IMR-90 (cell line): ENCODE measurements around the gene ZACN. TPM values are rescaled to one million over a fixed set of nuclear protein-coding genes. Genes with fewer than 3 reads are reported as not detected.
"Not testable (repeated sequence)": the region's sequence is repeated elsewhere in the genome, so short reads cannot be mapped to it uniquely, and the experiment has no call there.

Experiments used
- ATAC-seq: fragments of 200-7000 bp; cut with Tn5 transposase; 2 replicates; pipeline ENCODE4 v1.9.1; 2020; ENCODE audit warnings: low read depth, mild to moderate bottlenecking, moderate library complexity
- BruUV-seq: library from RNA; stranded (reverse); fragments of 400-500 nt; replicated peaks from 2 replicates; lab custom pipeline; 2021; lab: Mats Ljungman, UMichigan
- CTCF ChIA-PET: fragments of 300-600 bp; formaldehyde crosslinking; extraction: SDS; loops from one replicate; lab custom pipeline; 2021; ENCODE audit warnings: antibody characterized with exemption; lab: Yijun Ruan, JAX
- POLR2A ChIA-PET: fragments of 300-600 bp; sonication (Branson Sonifier 250); formaldehyde crosslinking; loops from one replicate; lab custom pipeline; 2022; ENCODE audit warnings: antibody characterized with exemption; ENCODE audit not compliant: unreplicated experiment; lab: Charles Lee
- DNase-seq: peaks from one replicate; pipeline ENCODE4 v3.0.0; 2013
- H2AFZ ChIP-seq: replicated peaks from 2 replicates; pipeline ENCODE3; 2013; ENCODE audit warnings: low read length, mild to moderate bottlenecking; ENCODE audit not compliant: poor library complexity
- H2AK5ac ChIP-seq: 2 replicates; pipeline ENCODE4 v1.6.1; 2013; ENCODE audit warnings: low read depth, low read length, inconsistent platforms
- H2AK9ac ChIP-seq: replicated peaks from 2 replicates; pipeline ENCODE3; 2013; ENCODE audit warnings: mild to moderate bottlenecking, low read depth, low read length, moderate library complexity; ENCODE audit not compliant: poor library complexity
- H2BK120ac ChIP-seq: 2 replicates; pipeline ENCODE4 v1.6.1; 2013; ENCODE audit warnings: low read depth, low read length, inconsistent platforms
- H2BK15ac ChIP-seq: 3 replicates; pipeline ENCODE4 v1.6.1; 2013; ENCODE audit warnings: low read depth, low read length, inconsistent platforms
- H2BK20ac ChIP-seq: 2 replicates; pipeline ENCODE4 v1.6.1; 2013; ENCODE audit warnings: low read depth, mild to moderate bottlenecking, inconsistent platforms, low read length, moderate library complexity
- H2BK5ac ChIP-seq: 2 replicates; pipeline ENCODE4 v1.6.1; 2013; ENCODE audit warnings: mild to moderate bottlenecking, low read depth, low read length, inconsistent platforms; ENCODE audit not compliant: poor library complexity, severe bottlenecking
- H3K14ac ChIP-seq: replicated peaks from 2 replicates; pipeline ENCODE4 v1.6.1; 2013; ENCODE audit warnings: low read depth, low read length, inconsistent platforms
- H3K18ac ChIP-seq: 2 replicates; pipeline ENCODE4 v1.6.1; 2013; ENCODE audit warnings: low read depth, low read length, control low read depth
- H3K23ac ChIP-seq: 2 replicates; pipeline ENCODE4 v1.6.1; 2013; ENCODE audit warnings: low read depth, low read length, inconsistent platforms
- H3K27ac ChIP-seq: 2 replicates; pipeline ENCODE4 v1.5.1; 2013; ENCODE audit warnings: mild to moderate bottlenecking, control low read depth, low read length; ENCODE audit not compliant: insufficient read depth
- H3K27me3 ChIP-seq: 2 replicates; pipeline ENCODE4 v1.6.1; 2013; ENCODE audit warnings: low read length; ENCODE audit not compliant: control insufficient read depth, insufficient read depth
- H3K36me3 ChIP-seq: 2 replicates; pipeline ENCODE4 v1.6.1; 2013; ENCODE audit warnings: low read length, mixed read lengths; ENCODE audit not compliant: control insufficient read depth, insufficient read depth
- H3K4ac ChIP-seq: 2 replicates; pipeline ENCODE4 v1.6.1; 2013; ENCODE audit warnings: low read depth, low read length, inconsistent platforms
- H3K4me1 ChIP-seq: 2 replicates; pipeline ENCODE4 v1.6.1; 2013; ENCODE audit warnings: low read length, mixed read lengths; ENCODE audit not compliant: control insufficient read depth, insufficient read depth
- H3K4me2 ChIP-seq: 2 replicates; pipeline ENCODE4 v1.6.1; 2013; ENCODE audit warnings: low read depth, mild to moderate bottlenecking, control low read depth, low read length, moderate library complexity
- H3K4me3 ChIP-seq: 2 replicates; pipeline ENCODE4 v1.5.1; 2013; ENCODE audit warnings: low read depth, mild to moderate bottlenecking, control low read depth, low read length, moderate library complexity; ENCODE audit not compliant: insufficient read depth
- H3K56ac ChIP-seq: 2 replicates; pipeline ENCODE4 v1.6.1; 2013; ENCODE audit warnings: low read length, inconsistent platforms; ENCODE audit not compliant: insufficient read depth; ENCODE audit errors: extremely low read depth
- H3K79me1 ChIP-seq, 2 experiments: 2 replicates each; pipeline ENCODE4 v1.6.1; 2013; ENCODE audit warnings: low read length in 2 of 2, inconsistent platforms in 1 of 2, low read depth in 1 of 2
- H3K9ac ChIP-seq: 2 replicates; pipeline ENCODE4 v1.6.1; 2013; ENCODE audit warnings: low read depth, low read length, control low read depth
- H3K9me1 ChIP-seq: 2 replicates; pipeline ENCODE4 v1.6.1; 2013; ENCODE audit warnings: low read length, inconsistent platforms; ENCODE audit not compliant: insufficient read depth
- H3K9me3 ChIP-seq: 2 replicates; pipeline ENCODE4 v1.6.1; 2013; ENCODE audit warnings: low read length; ENCODE audit not compliant: control insufficient read depth, insufficient read depth
- H4K20me1 ChIP-seq: 2 replicates; pipeline ENCODE4 v1.6.1; 2013; ENCODE audit warnings: low read length, inconsistent platforms; ENCODE audit not compliant: insufficient read depth
- H4K5ac ChIP-seq: 2 replicates; pipeline ENCODE4 v1.6.1; 2013; ENCODE audit warnings: mild to moderate bottlenecking, low read depth, low read length, control low read depth
- H4K8ac ChIP-seq, 2 experiments: 2 replicates each; pipeline ENCODE4 v1.6.1; 2013; ENCODE audit warnings: low read depth in 2 of 2, low read length in 2 of 2, control low read depth in 1 of 2, inconsistent platforms in 1 of 2
- H4K91ac ChIP-seq: 2 replicates; pipeline ENCODE4 v1.6.1; 2013; ENCODE audit warnings: low read depth, low read length, inconsistent platforms; ENCODE audit not compliant: insufficient read depth
- WGBS, 2 experiments: methylation state at CpG; one replicate each; pipeline versions ENCODE4 v1.1.5 to v1.1.7; 2013; ENCODE audit warnings: missing lambda C conversion rate in 2 of 2; ENCODE audit not compliant: insufficient read length in 1 of 2; ENCODE audit errors: extremely low coverage in 2 of 2; 5-methylcytosine and 5-hydroxymethylcytosine counted together
- dilution Hi-C: fragments of 300-500 bp; cut with HindIII; formaldehyde crosslinking; loops from one replicate; pipeline ENCODE4 v1.14.3; 2018; ENCODE audit warnings: low sequenced_read_pairs; ENCODE audit not compliant: unreplicated experiment
- in situ Hi-C: fragments of 300-500 bp; cut with MboI; formaldehyde crosslinking; loops from 3 replicates; pipeline ENCODE4 v1.14.3; 2019; ENCODE audit warnings: low sequenced_read_pairs, inconsistent platforms, mixed read lengths
- intact Hi-C: fragments of 100-400 bp; cut with micrococcal nuclease; formaldehyde crosslinking; loops from 2 replicates; pipeline ENCODE4 v1.10.0; 2022
- polyA plus RNA-seq, 3 experiments: library from polyadenylated mRNA; depleted of rRNA; stranded (reverse); fragments of >200 nt; gene quantifications; 2 replicates each; pipeline ENCODE4 v1.2.3, GENCODE V29; 2012; ENCODE audit warnings: low replicate concordance in 1 of 3
- total RNA-seq: library from RNA; depleted of rRNA; stranded (reverse); fragments of >200 nt; gene quantifications from 2 replicates; pipeline ENCODE4 v1.2.3, GENCODE V29; 2012

The ZACN gene
- total and polyA plus RNA-seq, 2 of the 4 experiments (the other 2 are of a cell fraction): not detected

- ATAC-seq, dilution Hi-C loops, H3K27ac ChIP-seq, H2BK15ac ChIP-seq, H2BK5ac ChIP-seq, in situ Hi-C loops, H2AFZ ChIP-seq, H3K9me1 ChIP-seq, H4K91ac ChIP-seq, H2BK120ac ChIP-seq, CTCF ChIA-PET, H4K5ac ChIP-seq, H3K14ac ChIP-seq, POLR2A ChIA-PET, H3K23ac ChIP-seq, H3K9ac ChIP-seq, H2BK20ac ChIP-seq, H3K18ac ChIP-seq, H3K4ac ChIP-seq, H3K4me2 ChIP-seq, H2AK9ac ChIP-seq, H3K9me3 ChIP-seq, H4K8ac ChIP-seq, H3K56ac ChIP-seq, BruUV-seq, H3K79me1 ChIP-seq, H2AK5ac ChIP-seq, H3K4me3 ChIP-seq, DNase-seq, H3K4me1 ChIP-seq: not testable (repeated sequence)
- intact Hi-C loops: loop anchor here (10.0 kb wide), 1 partner anchor 174 kb away; the partner anchor contains the start of gene MRPL38
- WGBS, 2 experiments: 100% methylated on average over 1 of the region's 5 CpGs; no CpG with 5 or more reads in 1 of the 2 experiments
- Histone ChIP-seq H3K36me3 (peaks cover 11% of the 10 kb centered on the region; the same call in 1 of the 2 replicates), H3K27me3 (peaks cover 65% of the 10 kb centered on the region), H4K20me1 (peaks cover 14% of the 10 kb centered on the region)
Observed at GRCh38 chr17:76078370-76078769, 612 bp upstream of the ZACN start.
